SK-N-SH (cell line): Measurements from ENCODE around the gene PTPRD.

ENCODE experiments used
- CTCF ChIP-seq: fragments of 200-600 bp; sonication (generic); IDR thresholded peaks from 2 replicates; pipeline ENCODE4 v1.6.1; 2017; ENCODE audit warnings: antibody characterized with exemption, mild to moderate bottlenecking, moderate library complexity
- EP300 ChIP-seq, 2 experiments: IDR thresholded peaks; 2 replicates each; pipeline versions ENCODE4 v1.4.0 to v1.6.1; 2012; ENCODE audit warnings: borderline replicate concordance in 1 of 2, low read depth in 1 of 2, low read length in 1 of 2
- EZH2phosphoT487 ChIP-seq: fragments of 200-600 bp; sonication (generic); IDR thresholded peaks from 2 replicates; pipeline ENCODE4 v1.6.1; 2017; ENCODE audit warnings: low read depth, mixed run types, mild to moderate bottlenecking, antibody characterized with exemption, moderate library complexity, borderline replicate concordance
- GATA2 ChIP-seq: sonication (generic); formaldehyde crosslinking; IDR thresholded peaks from 2 replicates; pipeline ENCODE4 v1.5.0; 2020; ENCODE audit warnings: mild to moderate bottlenecking, missing genetic modification reagents
- NFIC ChIP-seq: IDR thresholded peaks from 2 replicates; pipeline ENCODE4 v1.4.0; 2012; ENCODE audit warnings: borderline replicate concordance
- NRF1 ChIP-seq: IDR thresholded peaks from 2 replicates; pipeline ENCODE4 v1.6.1; 2012; ENCODE audit warnings: low read depth, mild to moderate bottlenecking, low read length
- PBX3 ChIP-seq: IDR thresholded peaks from 2 replicates; pipeline ENCODE4; 2012
- POLR2AphosphoS5 ChIP-seq: IDR thresholded peaks from 2 replicates; pipeline ENCODE4 v1.6.1; 2012; ENCODE audit warnings: low read depth, low read length
- RCOR1 ChIP-seq: fragments of 150-350 bp; IDR thresholded peaks from 2 replicates; pipeline ENCODE4 v1.6.1; 2017; ENCODE audit warnings: antibody characterized with exemption, low read length
- REST ChIP-seq: IDR thresholded peaks from 2 replicates; pipeline ENCODE4 v1.6.1; 2012; ENCODE audit warnings: mild to moderate bottlenecking, low read depth, low read length, moderate library complexity
- RFX5 ChIP-seq: IDR thresholded peaks from 2 replicates; pipeline ENCODE4 v1.6.1; 2012; ENCODE audit warnings: mild to moderate bottlenecking, improper control_type of control experiment, low read length
- RXRA ChIP-seq: IDR thresholded peaks from 2 replicates; pipeline ENCODE4 v1.4.0; 2012; ENCODE audit warnings: low read depth, mild to moderate bottlenecking, borderline replicate concordance
- SMC3 ChIP-seq: IDR thresholded peaks from 2 replicates; pipeline ENCODE4 v1.6.1; 2012; ENCODE audit warnings: low read depth, low read length, improper control_type of control experiment

GRCh38 chr9:8613346-8613825 lies 1999.4 kb downstream of the PTPRD start:
- TF ChIP-seq CTCF (no peak), NRF1 (no peak), REST (no peak), GATA2 (CRISPR knock-in tag) (no peak), NFIC (no peak), RCOR1 (no peak), SMC3 (no peak), RFX5 (no peak), PBX3 (no peak), EZH2phosphoT487 (no peak), EP300 (IDR thresholded peaks at IDR 0.05; ENCODE audit: borderline replicate concordance in 1 of 2, low read depth in 1 of 2, low read length in 1 of 2) (no peak), RXRA (no peak), POLR2AphosphoS5 (no peak)
